ENCODE data around the gene MAN1C1. TPM values are rescaled to one million over a fixed set of nuclear protein-coding genes. Genes with fewer than 3 reads are reported as not detected.
A peak's percentile ranks its signal among the peaks of the same experiment; 100 is the strongest.
"Not testable (repeated sequence)": the region's sequence is repeated elsewhere in the genome, so short reads cannot be mapped to it uniquely, and the experiment has no call there.

The MAN1C1 gene
- total and polyA plus RNA-seq, 2 donors from 2014 or later = 31.7 to 65.5 TPM

DNA sequence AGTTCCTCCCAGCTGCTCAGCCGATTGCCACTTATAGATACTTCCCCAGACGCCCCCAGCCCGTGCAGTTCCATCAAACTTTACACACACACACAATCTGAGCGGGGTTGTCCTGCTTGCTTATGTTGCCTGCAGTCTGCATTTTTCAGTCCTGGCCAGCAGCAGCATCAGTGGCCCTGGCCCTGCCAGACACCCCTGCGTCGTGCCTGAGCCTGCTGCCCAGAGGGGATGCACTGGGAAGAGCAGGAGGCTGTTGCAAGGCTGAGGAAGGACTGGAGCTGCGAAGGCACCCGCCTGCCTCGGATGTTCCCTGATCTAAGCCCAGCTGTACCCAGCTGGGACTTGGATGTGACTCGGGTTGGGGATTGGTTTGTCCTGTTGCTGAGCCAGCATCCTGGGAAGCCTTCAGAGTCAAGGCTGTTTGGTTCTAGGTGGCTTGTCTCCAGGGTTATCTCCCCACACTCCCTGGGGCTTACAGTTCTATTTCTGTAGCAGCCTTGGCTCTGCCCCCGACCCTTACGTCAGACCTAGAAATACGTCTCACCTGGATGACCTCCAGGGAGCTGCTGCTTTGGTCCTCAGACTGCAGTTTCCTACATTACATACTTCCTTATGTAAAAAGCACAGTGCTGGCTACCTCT is 42.3 kb downstream of the MAN1C1 start:
- Histone ChIP-seq H3K27me3 (ENCODE audit: control insufficient read depth, insufficient read depth, low read length) (no peaks in the 10 kb centered on the region), H3K27ac (ENCODE audit: low read depth in 2 of 2, low read length in 2 of 2) (no peak overlapping the region), H3K36me3 (ENCODE audit: control insufficient read depth in 2 of 3, insufficient read depth in 3 of 3, low read length in 3 of 3) (no peaks in the 10 kb centered on the region), H3K4me3 (ENCODE audit: low read length in 3 of 3) (no peak overlapping the region), H3K9me3 (ENCODE audit: control insufficient read depth in 2 of 3, insufficient read depth in 1 of 3, low read length in 3 of 3) (no peaks in the 10 kb centered on the region), H3K4me1 (ENCODE audit: control insufficient read depth in 2 of 3, insufficient read depth in 2 of 3, low read depth in 1 of 3, low read length in 3 of 3) (peaks cover 0 to 22% (median 9%) of the 10 kb centered on the region in 3 donors), H3K9ac (ENCODE audit: low read length in 3 of 3) (no peak overlapping the region)
- peak in 3 of 5 donors; percentile 12 to 65 (median 53) for DNase-seq
- intact Hi-C loops (cut with DNase I) = no loop called here
- no peak for FAIRE-seq
- TF ChIP-seq, protein P1, sequence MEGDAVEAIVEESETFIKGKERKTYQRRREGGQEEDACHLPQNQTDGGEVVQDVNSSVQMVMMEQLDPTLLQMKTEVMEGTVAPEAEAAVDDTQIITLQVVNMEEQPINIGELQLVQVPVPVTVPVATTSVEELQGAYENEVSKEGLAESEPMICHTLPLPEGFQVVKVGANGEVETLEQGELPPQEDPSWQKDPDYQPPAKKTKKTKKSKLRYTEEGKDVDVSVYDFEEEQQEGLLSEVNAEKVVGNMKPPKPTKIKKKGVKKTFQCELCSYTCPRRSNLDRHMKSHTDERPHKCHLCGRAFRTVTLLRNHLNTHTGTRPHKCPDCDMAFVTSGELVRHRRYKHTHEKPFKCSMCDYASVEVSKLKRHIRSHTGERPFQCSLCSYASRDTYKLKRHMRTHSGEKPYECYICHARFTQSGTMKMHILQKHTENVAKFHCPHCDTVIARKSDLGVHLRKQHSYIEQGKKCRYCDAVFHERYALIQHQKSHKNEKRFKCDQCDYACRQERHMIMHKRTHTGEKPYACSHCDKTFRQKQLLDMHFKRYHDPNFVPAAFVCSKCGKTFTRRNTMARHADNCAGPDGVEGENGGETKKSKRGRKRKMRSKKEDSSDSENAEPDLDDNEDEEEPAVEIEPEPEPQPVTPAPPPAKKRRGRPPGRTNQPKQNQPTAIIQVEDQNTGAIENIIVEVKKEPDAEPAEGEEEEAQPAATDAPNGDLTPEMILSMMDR (IDR thresholded peaks at IDR 0.05; ENCODE audit: borderline replicate concordance, extremely low read depth, insufficient read depth) = no peak

DNA sequence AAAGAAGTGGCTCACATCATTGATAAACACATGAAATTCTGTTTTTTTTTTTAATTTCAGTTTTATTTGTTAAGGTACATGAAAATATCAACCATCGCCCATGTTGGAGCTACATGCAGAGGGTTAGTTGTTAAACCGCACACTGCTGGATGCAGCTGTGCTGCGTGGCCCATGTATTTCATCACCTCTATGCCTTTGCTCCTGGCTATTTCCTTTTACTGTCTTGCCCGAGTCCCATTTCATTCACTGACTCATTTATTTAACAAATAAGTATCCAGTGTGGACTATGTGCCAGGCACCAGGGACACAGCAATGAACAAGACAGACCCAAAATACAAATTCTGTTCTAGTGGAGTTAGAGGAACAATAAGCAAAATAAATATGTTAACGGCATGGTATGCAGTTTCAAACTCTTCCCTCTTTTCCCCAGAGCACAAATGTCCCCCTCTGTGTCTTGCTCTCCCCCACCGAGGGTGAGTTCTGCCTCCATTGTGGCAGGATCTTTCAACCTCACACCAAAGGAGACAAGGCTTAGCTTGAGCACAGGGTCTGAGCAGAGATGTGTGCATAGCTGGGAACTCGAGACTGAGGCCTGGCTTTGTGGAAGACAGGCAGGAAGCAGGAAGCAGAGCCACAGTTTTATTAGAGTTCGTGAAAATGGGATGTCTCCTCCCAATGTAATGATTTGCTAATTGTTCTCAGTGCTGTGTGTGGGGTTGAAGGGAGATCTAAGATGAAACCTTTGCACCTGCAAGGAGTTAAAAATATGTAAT is 44.6 kb downstream of the MAN1C1 start:
- Histone ChIP-seq H3K4me1 (ENCODE audit: control insufficient read depth in 2 of 3, insufficient read depth in 2 of 3, low read depth in 1 of 3, low read length in 3 of 3) (peaks cover 2 to 22% (median 9%) of the 10 kb centered on the region in 3 donors), H3K27ac (ENCODE audit: low read depth in 2 of 2, low read length in 2 of 2) (peak overlapping the region in 1 of 2 donors; percentile 42), H3K9me3 (ENCODE audit: control insufficient read depth in 2 of 3, insufficient read depth in 1 of 3, low read length in 3 of 3) (no peaks in the 10 kb centered on the region), H3K27me3 (ENCODE audit: control insufficient read depth, insufficient read depth, low read length) (no peaks in the 10 kb centered on the region), H3K4me3 (ENCODE audit: low read length in 3 of 3) (no peak overlapping the region), H3K36me3 (ENCODE audit: control insufficient read depth in 2 of 3, insufficient read depth in 3 of 3, low read length in 3 of 3) (no peaks in the 10 kb centered on the region), H3K9ac (ENCODE audit: low read length in 3 of 3) (peak overlapping the region in 2 of 3 donors; percentile 39 to 56)
- TF ChIP-seq, protein P1 (IDR thresholded peaks at IDR 0.05; ENCODE audit: borderline replicate concordance, extremely low read depth, insufficient read depth) = no peak
- DNase-seq (peak in 1 of 5 donors; percentile 28), FAIRE-seq (no peak)
- intact Hi-C loops (cut with DNase I) = no loop called here

DNA sequence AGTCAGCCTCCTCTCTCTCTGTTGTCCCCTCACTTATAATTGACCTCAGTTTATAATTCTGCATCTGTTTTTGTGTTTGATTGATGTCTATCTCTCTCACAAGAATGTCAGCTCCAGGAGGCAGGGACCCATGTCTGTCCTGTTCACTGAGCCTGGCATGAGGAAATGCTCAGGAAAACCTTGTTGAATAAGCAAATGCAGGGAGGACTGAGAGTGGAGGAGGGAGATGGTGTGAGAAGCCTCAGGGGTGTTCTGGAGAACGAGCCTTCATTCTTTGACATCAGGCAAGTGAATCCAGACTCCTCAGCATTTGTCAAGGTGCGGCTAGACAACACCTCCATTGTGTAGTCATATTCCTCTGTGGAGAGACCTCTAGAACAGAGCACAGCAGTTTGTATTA is 45.5 kb downstream of the MAN1C1 start:
- intact Hi-C loops (cut with DNase I) = no loop called here
- Histone ChIP-seq H3K4me3 (ENCODE audit: low read length in 3 of 3) (no peak overlapping the region), H3K9me3 (ENCODE audit: control insufficient read depth in 2 of 3, insufficient read depth in 1 of 3, low read length in 3 of 3) (no peaks in the 10 kb centered on the region), H3K36me3 (ENCODE audit: control insufficient read depth in 2 of 3, insufficient read depth in 3 of 3, low read length in 3 of 3) (no peaks in the 10 kb centered on the region), H3K9ac (ENCODE audit: low read length in 3 of 3) (no peak overlapping the region), H3K27me3 (ENCODE audit: control insufficient read depth, insufficient read depth, low read length) (no peaks in the 10 kb centered on the region), H3K4me1 (ENCODE audit: control insufficient read depth in 2 of 3, insufficient read depth in 2 of 3, low read depth in 1 of 3, low read length in 3 of 3) (peaks cover 2 to 21% (median 9%) of the 10 kb centered on the region in 3 donors), H3K27ac (ENCODE audit: low read depth in 2 of 2, low read length in 2 of 2) (no peak overlapping the region)
- TF ChIP-seq, protein P1 (IDR thresholded peaks at IDR 0.05; ENCODE audit: borderline replicate concordance, extremely low read depth, insufficient read depth) = no peak
- FAIRE-seq = no peak
- peak in 1 of 5 donors; percentile 15 for DNase-seq

DNA sequence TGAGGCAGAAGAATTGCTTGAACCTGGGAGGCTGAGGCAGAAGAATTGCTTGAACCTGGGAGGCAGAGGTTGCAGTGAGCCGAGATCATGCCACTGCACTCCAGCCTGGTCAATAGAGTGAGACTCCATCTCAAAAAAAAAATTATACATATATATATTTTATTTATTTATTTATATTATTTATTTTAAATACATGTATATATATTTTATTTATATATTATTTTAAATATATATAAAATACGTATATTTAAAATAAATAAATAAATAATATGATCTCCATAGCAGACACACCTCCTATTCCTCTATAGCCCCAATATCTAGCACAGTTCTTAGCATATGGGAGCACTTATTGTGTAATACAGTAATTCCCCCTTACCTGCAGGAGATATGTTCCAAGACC is 46.4 kb downstream of the MAN1C1 start:
- H3K27me3 ChIP-seq (ENCODE audit: control insufficient read depth, insufficient read depth, low read length); intact Hi-C loops (cut with DNase I); H3K9me3 ChIP-seq (ENCODE audit: control insufficient read depth in 2 of 3, insufficient read depth in 1 of 3, low read length in 3 of 3); H3K4me3 ChIP-seq (ENCODE audit: low read length in 3 of 3); H3K36me3 ChIP-seq (ENCODE audit: control insufficient read depth in 2 of 3, insufficient read depth in 3 of 3, low read length in 3 of 3); H3K9ac ChIP-seq (ENCODE audit: low read length in 3 of 3); DNase-seq; FAIRE-seq; H3K27ac ChIP-seq (ENCODE audit: low read depth in 2 of 2, low read length in 2 of 2): not testable (repeated sequence)
- peaks cover 2 to 14% (median 9%) of the 10 kb centered on the region in 3 donors for H3K4me1 ChIP-seq (ENCODE audit: control insufficient read depth in 2 of 3, insufficient read depth in 2 of 3, low read depth in 1 of 3, low read length in 3 of 3)

Data from kidney (tissue), 14 donors.